Hematopoietic multipotent progenitor cell treated with erythropoietin and hydrocortisone succinate and interleukin-3 and kit ligand, for 15 days (in vitro differentiated cells): ENCODE results near the gene EPC2.
"Not testable (repeated sequence)": the region's sequence is repeated elsewhere in the genome, so short reads cannot be mapped to it uniquely, and the experiment has no call there.

Source experiments
- DNase-seq: peaks from one replicate; pipeline ENCODE4 v3.0.0-alpha.2; 2015; ENCODE audit warnings: low spot score

Gene EPC2

GRCh38 chr2:148721991-148722777 lies 77.6 kb downstream of the EPC2 start:
- no peak for DNase-seq

GRCh38 chr2:148725564-148725963 lies 81.0 kb downstream of the EPC2 start:
- DNase-seq: no peak

GRCh38 chr2:148726228-148726627 lies 81.7 kb downstream of the EPC2 start:
- no peak for DNase-seq

- DNase-seq: no peak
Observed at GRCh38 chr2:148730085-148730484, 85.5 kb downstream of the EPC2 start.

- no peak for DNase-seq
Observed at GRCh38 chr2:148737742-148738141, 93.2 kb downstream of the EPC2 start.

GRCh38 chr2:148739454-148740105 lies 95.0 kb downstream of the EPC2 start:
- no peak for DNase-seq

GRCh38 chr2:148742373-148742772 lies 97.8 kb downstream of the EPC2 start:
- no peak for DNase-seq

- no peak for DNase-seq
Observed at GRCh38 chr2:148745151-148745851, 100.8 kb downstream of the EPC2 start.

GRCh38 chr2:148746973-148747372 lies 102.4 kb downstream of the EPC2 start:
- DNase-seq: no peak

GRCh38 chr2:148751907-148752306 lies 107.4 kb downstream of the EPC2 start:
- no peak for DNase-seq

- DNase-seq: no peak
Observed at GRCh38 chr2:148752977-148753376, 108.4 kb downstream of the EPC2 start.

GRCh38 chr2:148754864-148755263 lies 110.3 kb downstream of the EPC2 start:
- no peak for DNase-seq

GRCh38 chr2:148756292-148756975 lies 111.9 kb downstream of the EPC2 start:
- no peak for DNase-seq

GRCh38 chr2:148764815-148765214 lies 120.3 kb downstream of the EPC2 start:
- DNase-seq: no peak

GRCh38 chr2:148770047-148770446 lies 125.5 kb downstream of the EPC2 start:
- no peak for DNase-seq

GRCh38 chr2:148781544-148781943 lies 137.0 kb downstream of the EPC2 start:
- no peak for DNase-seq

GRCh38 chr2:148789059-148789458 lies 144.5 kb downstream of the EPC2 start:
- no peak for DNase-seq

GRCh38 chr2:148790172-148790571 lies 145.6 kb downstream of the EPC2 start:
- DNase-seq: not testable (repeated sequence)

GRCh38 chr2:148794558-148794957 lies 150.0 kb downstream of the EPC2 start:
- DNase-seq: no peak

GRCh38 chr2:148796735-148797512 lies 152.4 kb downstream of the EPC2 start:
- no peak for DNase-seq

- no peak for DNase-seq
Observed at GRCh38 chr2:148802448-148803220, 158.1 kb downstream of the EPC2 start.
